Loucy (cell line): Measurements from ENCODE around the gene GNAI3.
A peak's percentile ranks its signal among the peaks of the same experiment; 100 is the strongest.

Experiments
- H2AFZ ChIP-seq: fragments of 200-600 bp; sonication (generic); 2 replicates; pipeline ENCODE4 v1.6.0; 2016; ENCODE audit warnings: antibody characterized with exemption, mild to moderate bottlenecking, low read length, moderate library complexity
- H3F3A ChIP-seq: fragments of 200-600 bp; 2 replicates; pipeline ENCODE4 v1.6.0; 2016; ENCODE audit warnings: antibody characterized with exemption, low read depth, mild to moderate bottlenecking
- H3K27me3 ChIP-seq: fragments of 200-600 bp; sonication (generic); 2 replicates; pipeline ENCODE4 v1.6.1; 2014; ENCODE audit warnings: low read length, mild to moderate bottlenecking; ENCODE audit not compliant: insufficient read depth, poor library complexity, severe bottlenecking
- H3K36me3 ChIP-seq: fragments of 200-600 bp; sonication (generic); 2 replicates; pipeline ENCODE4 v1.6.1; 2016; ENCODE audit warnings: low read length; ENCODE audit not compliant: insufficient read depth
- H3K4me1 ChIP-seq: fragments of 200-600 bp; sonication (generic); 2 replicates; pipeline ENCODE4 v1.5.1; 2014; ENCODE audit warnings: low read length, mild to moderate bottlenecking; ENCODE audit not compliant: insufficient read depth, poor library complexity, severe bottlenecking
- H3K4me2 ChIP-seq: fragments of 200-600 bp; sonication (generic); 2 replicates; pipeline ENCODE4 v1.6.0; 2014; ENCODE audit warnings: antibody characterized with exemption, low read length, low read depth, mild to moderate bottlenecking; ENCODE audit not compliant: poor library complexity, severe bottlenecking
- H3K4me3 ChIP-seq: fragments of 200-600 bp; sonication (generic); 2 replicates; pipeline ENCODE4 v1.5.1; 2014; ENCODE audit warnings: low read length, mild to moderate bottlenecking, mixed read lengths; ENCODE audit not compliant: poor library complexity, severe bottlenecking
- H3K79me2 ChIP-seq: fragments of 200-600 bp; sonication (generic); 2 replicates; pipeline ENCODE4 v1.6.1; 2014; ENCODE audit warnings: low read length; ENCODE audit not compliant: insufficient read depth
- H3K9ac ChIP-seq: fragments of 200-600 bp; sonication (generic); 2 replicates; pipeline ENCODE4 v1.6.0; 2014; ENCODE audit warnings: mild to moderate bottlenecking, low read depth, low read length, moderate library complexity; ENCODE audit not compliant: poor library complexity, severe bottlenecking
- H3K9me2 ChIP-seq: fragments of 200-600 bp; sonication (generic); replicated peaks from 2 replicates; pipeline ENCODE4 v1.6.1; 2016; ENCODE audit warnings: low read depth, low read length, mixed read lengths
- H3K9me3 ChIP-seq: fragments of 200-600 bp; sonication (generic); 2 replicates; pipeline ENCODE4 v1.6.1; 2014; ENCODE audit warnings: mild to moderate bottlenecking, antibody characterized with exemption, low read length, low read depth; ENCODE audit not compliant: insufficient read depth
- H4K20me1 ChIP-seq: fragments of 200-600 bp; sonication (generic); 2 replicates; pipeline ENCODE4 v1.6.0; 2014; ENCODE audit warnings: antibody characterized with exemption, low read length, mild to moderate bottlenecking; ENCODE audit not compliant: insufficient read depth, poor library complexity, severe bottlenecking
- CTCF ChIP-seq: fragments of 200-600 bp; sonication (generic); conservative IDR thresholded peaks from 2 replicates; pipeline ENCODE4 v1.5.1; 2014; ENCODE audit warnings: mild to moderate bottlenecking, antibody characterized with exemption, low read length
- EZH2phosphoT487 ChIP-seq: fragments of 200-600 bp; IDR thresholded peaks from 2 replicates; pipeline ENCODE4 v1.6.1; 2018; ENCODE audit warnings: antibody characterized with exemption, mild to moderate bottlenecking, moderate library complexity, borderline replicate concordance

The GNAI3 gene

GRCh38 chr1:109641861-109642260 is 93.4 kb downstream of the GNAI3 start:
- no peaks in the 10 kb centered on the region for H3K9me2 ChIP-seq
- no peaks in the 10 kb centered on the region for H3K36me3 ChIP-seq
- H3F3A ChIP-seq, result no peaks in the 10 kb centered on the region; the same call in 1 of the 2 replicates
- H3K4me1 ChIP-seq, result peaks cover 6% of the 10 kb centered on the region
- H3K4me3 ChIP-seq, result no peak overlapping the region
- no peaks in the 10 kb centered on the region for H3K79me2 ChIP-seq
- no peaks in the 10 kb centered on the region for H4K20me1 ChIP-seq
- no peak overlapping the region for H2AFZ ChIP-seq
- no peak overlapping the region for H3K9ac ChIP-seq
- TF ChIP-seq CTCF (no peak), EZH2phosphoT487 (no peak)
- H3K4me2 ChIP-seq, result no peak overlapping the region
- no peaks in the 10 kb centered on the region for H3K9me3 ChIP-seq
- no peaks in the 10 kb centered on the region for H3K27me3 ChIP-seq

DNA sequence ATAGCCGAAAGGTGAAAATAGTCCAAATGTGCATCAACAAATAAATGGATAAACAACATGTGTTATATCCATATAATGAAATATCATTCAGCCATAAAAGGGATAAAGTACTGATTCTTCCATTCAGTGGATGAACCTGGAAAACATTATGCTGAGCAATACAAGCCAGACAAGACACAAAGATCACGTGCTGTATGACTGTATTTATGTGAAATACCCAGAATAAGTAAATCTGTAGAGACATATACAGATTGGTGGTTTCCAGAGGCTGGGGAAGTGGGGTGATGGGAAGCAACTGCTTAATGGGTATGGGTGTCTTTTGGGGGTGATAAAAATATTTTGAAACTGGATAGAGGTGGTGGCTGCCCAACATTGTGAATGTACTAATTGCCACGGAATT is 94.2 kb downstream of the GNAI3 start:
- H3K27me3 ChIP-seq, result no peaks in the 10 kb centered on the region
- H3K4me2 ChIP-seq, result no peak overlapping the region
- H3K36me3 ChIP-seq, result no peaks in the 10 kb centered on the region
- H4K20me1 ChIP-seq, result no peaks in the 10 kb centered on the region
- TF ChIP-seq EZH2phosphoT487 (no peak), CTCF (no peak)
- no peaks in the 10 kb centered on the region for H3K9me2 ChIP-seq
- no peak overlapping the region for H2AFZ ChIP-seq
- no peak overlapping the region for H3K9ac ChIP-seq
- H3F3A ChIP-seq, result no peaks in the 10 kb centered on the region; the same call in 1 of the 2 replicates
- peaks cover 6% of the 10 kb centered on the region for H3K4me1 ChIP-seq
- no peaks in the 10 kb centered on the region for H3K9me3 ChIP-seq
- no peak overlapping the region for H3K4me3 ChIP-seq
- H3K79me2 ChIP-seq, result no peaks in the 10 kb centered on the region

GRCh38 chr1:109643385-109644230 is 95.2 kb downstream of the GNAI3 start:
- H4K20me1 ChIP-seq, result no peaks in the 10 kb centered on the region
- H3K27me3 ChIP-seq, result no peaks in the 10 kb centered on the region
- H3K4me1 ChIP-seq, result peaks cover 6% of the 10 kb centered on the region
- peak overlapping the region; percentile 87 for H2AFZ ChIP-seq
- H3K4me2 ChIP-seq, result peak overlapping the region; percentile 33
- H3K9me3 ChIP-seq, result no peaks in the 10 kb centered on the region
- TF ChIP-seq CTCF, result peak; percentile 82
- TF ChIP-seq EZH2phosphoT487, result no peak
- H3K36me3 ChIP-seq, result no peaks in the 10 kb centered on the region
- H3K4me3 ChIP-seq, result no peak overlapping the region
- H3K9ac ChIP-seq, result no peak overlapping the region
- H3F3A ChIP-seq, result no peaks in the 10 kb centered on the region; the same call in 1 of the 2 replicates
- H3K9me2 ChIP-seq, result no peaks in the 10 kb centered on the region
- no peaks in the 10 kb centered on the region for H3K79me2 ChIP-seq
